ENCODE data around the gene ABCB6.

The ABCB6 gene

GRCh38 chr2:219223831-219224610 is 5.3 kb upstream of the ABCB6 start:
- WGBS (ENCODE audit: insufficient coverage, insufficient read length), result no CpG with 5 or more reads among the region's 31 CpGs
- Histone ChIP-seq H3K36me3 (ENCODE audit: control insufficient read depth, insufficient read depth, low read length) (peaks cover 30% of the 10 kb centered on the region), H3K4me3 (ENCODE audit: low read length) (no peak overlapping the region)

GRCh38 chr2:219221957-219222518 is 3.3 kb upstream of the ABCB6 start:
- peaks cover 30% of the 10 kb centered on the region for H3K36me3 ChIP-seq (ENCODE audit: control insufficient read depth, insufficient read depth, low read length)
- no CpG with 5 or more reads among the region's 16 CpGs for WGBS (ENCODE audit: insufficient coverage, insufficient read length)
- peaks cover 2% of the 10 kb centered on the region; the same call in 1 of the 2 replicates for H3K4me1 ChIP-seq (ENCODE audit: control insufficient read depth, insufficient read depth, low read length)
- DNase-seq (ENCODE audit: low read depth, low spot score), result no peak
- no peak overlapping the region for H3K4me3 ChIP-seq (ENCODE audit: low read length)
- H3K27ac ChIP-seq (ENCODE audit: low read length), result no peak overlapping the region
- H3K9me3 ChIP-seq (ENCODE audit: control insufficient read depth, insufficient read depth, low read length), result no peaks in the 10 kb centered on the region
- H3K27me3 ChIP-seq (ENCODE audit: control insufficient read depth, insufficient read depth, low read length), result no peaks in the 10 kb centered on the region

More at GRCh38 chr2:219223831-219224610, 5.3 kb upstream of the ABCB6 start:
- Histone ChIP-seq H3K27ac (ENCODE audit: low read length) (no peak overlapping the region), H3K9me3 (ENCODE audit: control insufficient read depth, insufficient read depth, low read length) (no peaks in the 10 kb centered on the region), H3K27me3 (ENCODE audit: control insufficient read depth, insufficient read depth, low read length) (no peaks in the 10 kb centered on the region), H3K4me1 (ENCODE audit: control insufficient read depth, insufficient read depth, low read length) (0 out of 2 replicates have a peak, but pooled peaks cover 3% of the 10 kb centered on the region)
- DNase-seq (ENCODE audit: low read depth, low spot score), result no peak

GRCh38 chr2:219220652-219221402 is 2.1 kb upstream of the ABCB6 start:
- Histone ChIP-seq H3K4me1 (ENCODE audit: control insufficient read depth, insufficient read depth, low read length) (peaks cover 6% of the 10 kb centered on the region), H3K9me3 (ENCODE audit: control insufficient read depth, insufficient read depth, low read length) (no peaks in the 10 kb centered on the region), H3K4me3 (ENCODE audit: low read length) (no peak overlapping the region), H3K27ac (ENCODE audit: low read length) (no peak overlapping the region), H3K27me3 (ENCODE audit: control insufficient read depth, insufficient read depth, low read length) (no peaks in the 10 kb centered on the region), H3K36me3 (ENCODE audit: control insufficient read depth, insufficient read depth, low read length) (peaks cover 30% of the 10 kb centered on the region)
- WGBS (ENCODE audit: insufficient coverage, insufficient read length), result no CpG with 5 or more reads among the region's 19 CpGs
- no peak for DNase-seq (ENCODE audit: low read depth, low spot score)

GRCh38 chr2:219219784-219220532 is 1.2 kb upstream of the ABCB6 start:
- Histone ChIP-seq H3K27ac (ENCODE audit: low read length) (no peak overlapping the region), H3K27me3 (ENCODE audit: control insufficient read depth, insufficient read depth, low read length) (no peaks in the 10 kb centered on the region), H3K4me3 (ENCODE audit: low read length) (no peak overlapping the region), H3K4me1 (ENCODE audit: control insufficient read depth, insufficient read depth, low read length) (peaks cover 6% of the 10 kb centered on the region), H3K9me3 (ENCODE audit: control insufficient read depth, insufficient read depth, low read length) (no peaks in the 10 kb centered on the region), H3K36me3 (ENCODE audit: control insufficient read depth, insufficient read depth, low read length) (peaks cover 29% of the 10 kb centered on the region)
- DNase-seq (ENCODE audit: low read depth, low spot score), result no peak
- no CpG with 5 or more reads among the region's 18 CpGs for WGBS (ENCODE audit: insufficient coverage, insufficient read length)

- H3K36me3 ChIP-seq (ENCODE audit: control insufficient read depth, insufficient read depth, low read length), result peaks cover 22% of the 10 kb centered on the region
- no peaks in the 10 kb centered on the region for H3K9me3 ChIP-seq (ENCODE audit: control insufficient read depth, insufficient read depth, low read length)
- no peaks in the 10 kb centered on the region for H3K27me3 ChIP-seq (ENCODE audit: control insufficient read depth, insufficient read depth, low read length)
- peaks cover 6% of the 10 kb centered on the region for H3K4me1 ChIP-seq (ENCODE audit: control insufficient read depth, insufficient read depth, low read length)
- no CpG with 5 or more reads among the region's 37 CpGs for WGBS (ENCODE audit: insufficient coverage, insufficient read length)
- DNase-seq (ENCODE audit: low read depth, low spot score), result no peak
- peak overlapping the region; percentile 61 for H3K4me3 ChIP-seq (ENCODE audit: low read length)
- H3K27ac ChIP-seq (ENCODE audit: low read length), result no peak overlapping the region
These were observed 484 bp downstream of the ABCB6 start for GRCh38 chr2:219218217-219218731.

GRCh38 chr2:219216535-219216915 is 2.2 kb downstream of the ABCB6 start:
- Histone ChIP-seq H3K27ac (ENCODE audit: low read length) (no peak overlapping the region), H3K9me3 (ENCODE audit: control insufficient read depth, insufficient read depth, low read length) (no peaks in the 10 kb centered on the region), H3K4me3 (ENCODE audit: low read length) (no peak overlapping the region), H3K36me3 (ENCODE audit: control insufficient read depth, insufficient read depth, low read length) (peaks cover 18% of the 10 kb centered on the region; the same call in 1 of the 2 replicates), H3K4me1 (ENCODE audit: control insufficient read depth, insufficient read depth, low read length) (peaks cover 6% of the 10 kb centered on the region), H3K27me3 (ENCODE audit: control insufficient read depth, insufficient read depth, low read length) (no peaks in the 10 kb centered on the region)
- no peak for DNase-seq (ENCODE audit: low read depth, low spot score)
- no CpG with 5 or more reads among the region's 6 CpGs for WGBS (ENCODE audit: insufficient coverage, insufficient read length)

- Histone ChIP-seq H3K27me3 (ENCODE audit: control insufficient read depth, insufficient read depth, low read length) (no peaks in the 10 kb centered on the region), H3K27ac (ENCODE audit: low read length) (no peak overlapping the region), H3K9me3 (ENCODE audit: control insufficient read depth, insufficient read depth, low read length) (no peaks in the 10 kb centered on the region), H3K4me1 (ENCODE audit: control insufficient read depth, insufficient read depth, low read length) (peaks cover 6% of the 10 kb centered on the region), H3K36me3 (ENCODE audit: control insufficient read depth, insufficient read depth, low read length) (peaks cover 20% of the 10 kb centered on the region; the same call in 1 of the 2 replicates), H3K4me3 (ENCODE audit: low read length) (no peak overlapping the region)
- no peak for DNase-seq (ENCODE audit: low read depth, low spot score)
- WGBS (ENCODE audit: insufficient coverage, insufficient read length), result no CpG with 5 or more reads among the region's 27 CpGs
These were observed 2.8 kb downstream of the ABCB6 start for GRCh38 chr2:219215871-219216534.

GRCh38 chr2:219214786-219215185 is 4.0 kb downstream of the ABCB6 start:
- no CpG with 5 or more reads among the region's 6 CpGs for WGBS (ENCODE audit: insufficient coverage, insufficient read length)
- Histone ChIP-seq H3K9me3 (ENCODE audit: control insufficient read depth, insufficient read depth, low read length) (no peaks in the 10 kb centered on the region), H3K4me3 (ENCODE audit: low read length) (no peak overlapping the region), H3K27ac (ENCODE audit: low read length) (no peak overlapping the region), H3K4me1 (ENCODE audit: control insufficient read depth, insufficient read depth, low read length) (peaks cover 6% of the 10 kb centered on the region), H3K36me3 (ENCODE audit: control insufficient read depth, insufficient read depth, low read length) (peaks cover 24% of the 10 kb centered on the region), H3K27me3 (ENCODE audit: control insufficient read depth, insufficient read depth, low read length) (no peaks in the 10 kb centered on the region)
- no peak for DNase-seq (ENCODE audit: low read depth, low spot score)

- DNase-seq (ENCODE audit: low read depth, low spot score), result no peak
- peaks cover 24% of the 10 kb centered on the region for H3K36me3 ChIP-seq (ENCODE audit: control insufficient read depth, insufficient read depth, low read length)
- H3K27ac ChIP-seq (ENCODE audit: low read length), result no peak overlapping the region
- H3K4me1 ChIP-seq (ENCODE audit: control insufficient read depth, insufficient read depth, low read length), result peaks cover 6% of the 10 kb centered on the region
- no CpG with 5 or more reads among the region's 15 CpGs for WGBS (ENCODE audit: insufficient coverage, insufficient read length)
- H3K9me3 ChIP-seq (ENCODE audit: control insufficient read depth, insufficient read depth, low read length), result no peaks in the 10 kb centered on the region
- no peak overlapping the region for H3K4me3 ChIP-seq (ENCODE audit: low read length)
- no peaks in the 10 kb centered on the region for H3K27me3 ChIP-seq (ENCODE audit: control insufficient read depth, insufficient read depth, low read length)
These were observed 4.6 kb downstream of the ABCB6 start for GRCh38 chr2:219214141-219214540.
